HepG2 (cell line): ENCODE data around the gene CAND1. TPM values are rescaled to one million over a fixed set of nuclear protein-coding genes. Genes with fewer than 3 reads are reported as not detected.

Experiments used
- ATAC-seq: fragments of 200-7000 bp; cut with Tn5 transposase; 3 replicates; pipeline ENCODE4 v1.9.1; 2020; ENCODE audit warnings: mild to moderate bottlenecking, moderate library complexity
- BruUV-seq: library from RNA; stranded (reverse); fragments of 400-500 nt; replicated peaks from 2 replicates; lab custom pipeline; 2021; lab: Mats Ljungman, UMichigan
- CTCF ChIA-PET: fragments of 300-600 bp; formaldehyde crosslinking; extraction: SDS; loops from one replicate; lab custom pipeline; 2021; ENCODE audit warnings: low total read pairs, inconsistent platforms, low intra/inter-chr PET ratio; lab: Yijun Ruan, JAX
- POLR2A ChIA-PET: fragments of 350-600 bp; sonication (Branson Sonifier 250); formaldehyde crosslinking; loops from one replicate; lab custom pipeline; 2020; ENCODE audit warnings: antibody characterized with exemption, inconsistent platforms; lab: Yijun Ruan, JAX
- DNase-seq: peaks from one replicate; pipeline ENCODE4 v3.0.0-alpha.2; 2015; ENCODE audit warnings: low spot score
- FAIRE-seq: peaks from 3 replicates; lab custom pipeline; 2011; peaks lifted over from hg19 to GRCh38; lab: Jason Lieb, UNC
- H2AFZ ChIP-seq: one replicate; pipeline ENCODE4 v1.6.1; 2011; ENCODE audit warnings: low read length, inconsistent platforms
- H3K27ac ChIP-seq: fragments of 300-600 bp; 3 replicates; pipeline ENCODE4 v1.8.0; 2011; ENCODE audit warnings: mixed run types, mild to moderate bottlenecking, mixed read lengths, low read length, inconsistent platforms; ENCODE audit not compliant: insufficient read depth; ENCODE audit errors: extremely low read length
- H3K27me3 ChIP-seq, 2 experiments: fragments of 200-600 bp in 1 of 2; 2 replicates in 1 of 2; 3 replicates in 1 of 2; pipeline versions ENCODE4 v1.6.0 to v1.8.0; 2011; ENCODE audit warnings: low read length in 2 of 2, mild to moderate bottlenecking in 2 of 2, moderate library complexity in 2 of 2, inconsistent platforms in 1 of 2; ENCODE audit not compliant: insufficient read depth in 2 of 2, control insufficient read depth in 1 of 2
- H3K36me3 ChIP-seq, 2 experiments: fragments of 200-600 bp in 1 of 2; replicated peaks in 1 of 2; 2 replicates in 1 of 2; 3 replicates in 1 of 2; pipeline versions ENCODE4 v1.5.1 to v1.8.0; 2011; ENCODE audit warnings: low read length in 2 of 2, inconsistent platforms in 1 of 2; ENCODE audit not compliant: insufficient read depth in 2 of 2, control insufficient read depth in 1 of 2
- H3K4me1 ChIP-seq: 2 replicates; pipeline ENCODE4 v1.5.1; 2012; ENCODE audit warnings: low read length, inconsistent platforms; ENCODE audit not compliant: insufficient read depth
- H3K4me2 ChIP-seq: 2 replicates; pipeline ENCODE4 v1.6.0; 2011; ENCODE audit warnings: low read depth, low read length, inconsistent platforms
- H3K4me3 ChIP-seq, 3 experiments: fragments of 200-600 bp in 1 of 3; sonication (generic), shearing (Covaris generic) in 1 of 3; replicated peaks in 1 of 3; 2 replicates each; pipeline ENCODE4 v1.5.1; 2011 to 2016; ENCODE audit warnings: low read length in 3 of 3, inconsistent platforms in 2 of 3, low read depth in 2 of 3, mild to moderate bottlenecking in 2 of 3, control low read depth in 1 of 3, mixed read lengths in 1 of 3; ENCODE audit not compliant: insufficient read depth in 1 of 3
- H3K79me2 ChIP-seq: one replicate; pipeline ENCODE4 v1.6.1; 2011; ENCODE audit warnings: low read length, inconsistent platforms; ENCODE audit not compliant: insufficient read depth
- H3K9ac ChIP-seq: 2 replicates; pipeline ENCODE4 v1.6.0; 2011; ENCODE audit warnings: mild to moderate bottlenecking, low read depth, low read length, inconsistent platforms; ENCODE audit not compliant: insufficient read depth
- H3K9me3 ChIP-seq: 2 replicates; pipeline ENCODE4 v1.5.1; 2012; ENCODE audit warnings: mild to moderate bottlenecking, low read length
- H4K20me1 ChIP-seq: 2 replicates; pipeline ENCODE4 v1.6.0; 2011; ENCODE audit warnings: inconsistent platforms, mild to moderate bottlenecking, low read length, moderate library complexity; ENCODE audit not compliant: insufficient read depth
- CREM ChIP-seq, 2 experiments: sonication (generic) in 1 of 2; formaldehyde crosslinking in 1 of 2; IDR thresholded peaks; 2 replicates each; pipeline versions ENCODE4 v1.4.0 to v1.6.1; 2016 to 2020; ENCODE audit warnings: antibody characterized with exemption in 1 of 2, mild to moderate bottlenecking in 1 of 2, missing genetic modification reagents in 1 of 2
- FIP1L1 ChIP-seq: fragments of 200-400 bp; formaldehyde crosslinking; IDR thresholded peaks from 2 replicates; pipeline ENCODE4 v1.6.1; 2018; ENCODE audit warnings: low read depth, mild to moderate bottlenecking, low read length, moderate library complexity, borderline replicate concordance; ENCODE audit not compliant: insufficient read depth
- FOXA1 ChIP-seq, 2 experiments: fragments of 450-650 bp in 1 of 2; sonication (generic) in 1 of 2; formaldehyde crosslinking in 1 of 2; IDR thresholded peaks; 2 replicates each; pipeline versions ENCODE4 v1.4.0 to v1.6.1; 2016 to 2020; ENCODE audit warnings: missing genetic modification reagents in 1 of 2
- FOXC1 ChIP-seq: sonication (generic); formaldehyde crosslinking; IDR thresholded peaks from 2 replicates; pipeline ENCODE4 v1.8.0; 2022; ENCODE audit warnings: mild to moderate bottlenecking, missing genetic modification reagents, borderline replicate concordance
- KAT7 ChIP-seq: IDR thresholded peaks from 2 replicates; pipeline ENCODE4 v1.6.1; 2018; ENCODE audit warnings: borderline replicate concordance, missing compliant biosample characterization
- KAT8 ChIP-seq: IDR thresholded peaks from 2 replicates; pipeline ENCODE4 v1.6.1; 2016; ENCODE audit warnings: missing genetic modification reagents, missing compliant biosample characterization
- RFXAP ChIP-seq: sonication (generic); formaldehyde crosslinking; IDR thresholded peaks from 2 replicates; pipeline ENCODE4 v1.4.0; 2020; ENCODE audit warnings: missing genetic modification reagents, borderline replicate concordance
- SALL1 ChIP-seq: sonication (generic); formaldehyde crosslinking; IDR thresholded peaks from 2 replicates; pipeline ENCODE4 v1.8.0; 2022; ENCODE audit warnings: mild to moderate bottlenecking, missing genetic modification reagents
- TCF7L2 ChIP-seq: IDR thresholded peaks from 2 replicates; pipeline ENCODE4 v1.6.1; 2011; ENCODE audit warnings: mild to moderate bottlenecking, low read depth, low read length, moderate library complexity
- THAP11 ChIP-seq: IDR thresholded peaks from 2 replicates; pipeline ENCODE4 v1.6.1; 2016; ENCODE audit warnings: missing biosample characterization, missing genetic modification reagents
- ZNF326 ChIP-seq: sonication (generic); formaldehyde crosslinking; IDR thresholded peaks from 2 replicates; pipeline ENCODE4 v1.4.0; 2020; ENCODE audit warnings: missing genetic modification reagents, borderline replicate concordance
- ZNF747 ChIP-seq: sonication (generic); formaldehyde crosslinking; IDR thresholded peaks from 2 replicates; pipeline ENCODE4 v1.8.1; 2023; ENCODE audit warnings: missing genetic modification reagents, mild to moderate bottlenecking, borderline replicate concordance
- ZNF777 ChIP-seq: sonication (generic); formaldehyde crosslinking; IDR thresholded peaks from 2 replicates; pipeline ENCODE4 v1.4.0; 2020; ENCODE audit warnings: missing genetic modification reagents
- ZNF792 ChIP-seq: IDR thresholded peaks from 2 replicates; pipeline ENCODE4 v1.6.1; 2016
- in situ Hi-C: cut with HindIII; loops from 2 replicates; pipeline ENCODE4 v1.10.0; 2017; ENCODE audit warnings: low pct_unique_long_range_greater_than_20kb; ENCODE audit not compliant: extremely low pct_ligation_motif_present
- intact Hi-C: fragments of 100-400 bp; cut with micrococcal nuclease; formaldehyde crosslinking; loops from one replicate; pipeline ENCODE4 v1.10.0; 2022; ENCODE audit not compliant: unreplicated experiment
- polyA plus RNA-seq, 8 experiments: library from polyadenylated mRNA; depleted of rRNA in 3 of 8; stranded (reverse) in 7 of 8; unstranded in 1 of 8; fragments of >200 nt; fragmentation: Illumina TruSeq in 4 of 8; extraction: Trizol in 4 of 8; gene quantifications; 2 replicates each; pipeline versions ENCODE4 v1.2.1 to v1.2.3, GENCODE V29; 2011 to 2016; ENCODE audit warnings: low read depth in 4 of 8, missing spikeins in 1 of 8, mixed read lengths in 1 of 8; ENCODE audit not compliant: insufficient read depth in 1 of 8
- total RNA-seq, 5 experiments: library from RNA; depleted of rRNA; stranded (reverse); fragments of >200 nt; fragmentation: Illumina TruSeq; extraction: Trizol; gene quantifications; 2 replicates each; pipeline ENCODE4 v1.2.3, GENCODE V29; 2016; ENCODE audit warnings: low read depth in 1 of 5
- TF ChIP-seq, protein P1 (sequence below): sonication (generic); formaldehyde crosslinking; IDR thresholded peaks from 2 replicates; pipeline ENCODE4 v1.8.1; 2023; ENCODE audit warnings: mild to moderate bottlenecking, missing genetic modification reagents
- TF ChIP-seq, protein P2 (sequence below): IDR thresholded peaks from 2 replicates; pipeline ENCODE4 v1.6.1; 2016
- TF ChIP-seq, protein P3 (sequence below): IDR thresholded peaks from 2 replicates; pipeline ENCODE4 v1.6.1; 2018; ENCODE audit warnings: missing genetic modification reagents
- TF ChIP-seq, protein P4 (sequence below): sonication (generic); formaldehyde crosslinking; IDR thresholded peaks from 2 replicates; pipeline ENCODE4 v1.5.0; 2020; ENCODE audit warnings: missing genetic modification reagents
- TF ChIP-seq, protein P5 (sequence below): sonication (generic); formaldehyde crosslinking; IDR thresholded peaks from 2 replicates; pipeline ENCODE4 v1.5.0; 2020; ENCODE audit warnings: mild to moderate bottlenecking, low read depth, missing genetic modification reagents, borderline replicate concordance

CAND1 gene
- total and polyA plus RNA-seq, 2 of the 13 experiments (the other 11 are each of a cell fraction or from before 2014, with no cell fraction given): 56.2 to 138 TPM

DNA sequence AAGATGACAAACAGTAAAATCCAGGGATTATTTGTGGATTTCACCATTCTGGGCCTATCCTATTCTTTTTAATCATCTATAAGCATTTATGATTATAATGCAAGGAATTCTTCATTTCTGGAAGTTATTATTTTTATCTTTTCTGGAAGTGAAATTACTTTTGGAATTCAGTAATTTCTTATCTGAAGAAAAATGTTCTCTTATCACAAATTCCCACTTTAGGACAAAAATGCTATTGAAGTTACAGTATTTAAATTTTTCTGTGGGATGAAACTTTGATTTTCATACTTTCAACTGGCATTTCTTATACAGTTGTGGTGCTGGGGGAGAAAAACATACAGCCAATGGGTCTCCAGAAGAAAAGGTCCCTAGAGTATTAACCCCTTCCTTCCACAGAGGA, 96.0 kb downstream of the CAND1 start:
- DNase-seq (no peak), ATAC-seq (no peak)
- Histone ChIP-seq H3K9me3 (no peaks in the 10 kb centered on the region), H3K4me2 (no peak overlapping the region), H4K20me1 (no peaks in the 10 kb centered on the region), H3K9ac (no peak overlapping the region), H3K79me2 (no peaks in the 10 kb centered on the region), H3K4me1 (no peaks in the 10 kb centered on the region)
- TF ChIP-seq ZNF747 (CRISPR knock-in tag) (no peak), CREM (IDR thresholded peaks at IDR 0.05) (no peak), CREM (CRISPR knock-in tag; IDR thresholded peaks at IDR 0.05) (no peak), ZNF777 (CRISPR knock-in tag) (no peak), FOXA1 (IDR thresholded peaks at IDR 0.05) (no peak), FOXA1 (CRISPR knock-in tag; IDR thresholded peaks at IDR 0.05) (no peak), ZNF792 (CRISPR knock-in tag) (no peak), TCF7L2 (no peak), FOXC1 (CRISPR knock-in tag) (no peak), SALL1 (CRISPR knock-in tag) (no peak), RFXAP (CRISPR knock-in tag) (no peak), KAT7 (CRISPR knock-in tag) (no peak), THAP11 (CRISPR knock-in tag) (no peak), FIP1L1 (no peak), KAT8 (no peak), ZNF326 (CRISPR knock-in tag) (no peak)
- TF ChIP-seq, protein P1, sequence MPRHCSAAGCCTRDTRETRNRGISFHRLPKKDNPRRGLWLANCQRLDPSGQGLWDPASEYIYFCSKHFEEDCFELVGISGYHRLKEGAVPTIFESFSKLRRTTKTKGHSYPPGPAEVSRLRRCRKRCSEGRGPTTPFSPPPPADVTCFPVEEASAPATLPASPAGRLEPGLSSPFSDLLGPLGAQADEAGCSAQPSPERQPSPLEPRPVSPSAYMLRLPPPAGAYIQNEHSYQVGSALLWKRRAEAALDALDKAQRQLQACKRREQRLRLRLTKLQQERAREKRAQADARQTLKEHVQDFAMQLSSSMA (CRISPR knock-in tag): no peak
- TF ChIP-seq, protein P2, sequence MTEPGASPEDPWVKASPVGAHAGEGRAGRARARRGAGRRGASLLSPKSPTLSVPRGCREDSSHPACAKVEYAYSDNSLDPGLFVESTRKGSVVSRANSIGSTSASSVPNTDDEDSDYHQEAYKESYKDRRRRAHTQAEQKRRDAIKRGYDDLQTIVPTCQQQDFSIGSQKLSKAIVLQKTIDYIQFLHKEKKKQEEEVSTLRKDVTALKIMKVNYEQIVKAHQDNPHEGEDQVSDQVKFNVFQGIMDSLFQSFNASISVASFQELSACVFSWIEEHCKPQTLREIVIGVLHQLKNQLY (CRISPR knock-in tag): no peak
- TF ChIP-seq, protein P3, sequence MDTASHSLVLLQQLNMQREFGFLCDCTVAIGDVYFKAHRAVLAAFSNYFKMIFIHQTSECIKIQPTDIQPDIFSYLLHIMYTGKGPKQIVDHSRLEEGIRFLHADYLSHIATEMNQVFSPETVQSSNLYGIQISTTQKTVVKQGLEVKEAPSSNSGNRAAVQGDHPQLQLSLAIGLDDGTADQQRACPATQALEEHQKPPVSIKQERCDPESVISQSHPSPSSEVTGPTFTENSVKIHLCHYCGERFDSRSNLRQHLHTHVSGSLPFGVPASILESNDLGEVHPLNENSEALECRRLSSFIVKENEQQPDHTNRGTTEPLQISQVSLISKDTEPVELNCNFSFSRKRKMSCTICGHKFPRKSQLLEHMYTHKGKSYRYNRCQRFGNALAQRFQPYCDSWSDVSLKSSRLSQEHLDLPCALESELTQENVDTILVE (CRISPR knock-in tag): no peak
- TF ChIP-seq, protein P4, sequence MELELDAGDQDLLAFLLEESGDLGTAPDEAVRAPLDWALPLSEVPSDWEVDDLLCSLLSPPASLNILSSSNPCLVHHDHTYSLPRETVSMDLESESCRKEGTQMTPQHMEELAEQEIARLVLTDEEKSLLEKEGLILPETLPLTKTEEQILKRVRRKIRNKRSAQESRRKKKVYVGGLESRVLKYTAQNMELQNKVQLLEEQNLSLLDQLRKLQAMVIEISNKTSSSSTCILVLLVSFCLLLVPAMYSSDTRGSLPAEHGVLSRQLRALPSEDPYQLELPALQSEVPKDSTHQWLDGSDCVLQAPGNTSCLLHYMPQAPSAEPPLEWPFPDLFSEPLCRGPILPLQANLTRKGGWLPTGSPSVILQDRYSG (CRISPR knock-in tag): no peak
- TF ChIP-seq, protein P5, sequence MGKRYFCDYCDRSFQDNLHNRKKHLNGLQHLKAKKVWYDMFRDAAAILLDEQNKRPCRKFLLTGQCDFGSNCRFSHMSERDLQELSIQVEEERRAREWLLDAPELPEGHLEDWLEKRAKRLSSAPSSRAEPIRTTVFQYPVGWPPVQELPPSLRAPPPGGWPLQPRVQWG (CRISPR knock-in tag): no peak
- TF ChIP-seq, all 625 proteins: peak for 0
- intact Hi-C loops: no loop called here
- H3K27me3 ChIP-seq: no peaks in the 10 kb centered on the region; a peak in 1 of 5 replicates
- in situ Hi-C loops: no loop called here
- H3K27ac ChIP-seq: no peak overlapping the region
- no peaks in the 10 kb centered on the region for H3K36me3 ChIP-seq
- ChIA-PET POLR2A (no interaction called here), CTCF (no interaction called here)
- BruUV-seq: no TSS peak
- H3K4me3 ChIP-seq: no peak overlapping the region
- FAIRE-seq: no peak
- no peak overlapping the region for H2AFZ ChIP-seq
